Activated naive CD4-positive, alpha-beta T cell treated with anti-CD3 and anti-CD28 coated beads for 36 hours (primary cell): ENCODE data around the gene USP14. TPM values are rescaled to one million over a fixed set of nuclear protein-coding genes. Genes with fewer than 3 reads are reported as not detected.
"Not testable (repeated sequence)": the region's sequence is repeated elsewhere in the genome, so short reads cannot be mapped to it uniquely, and the experiment has no call there.

Experiments
- CTCF ChIA-PET: fragments of 350-600 bp; sonication (Branson Sonifier 250); formaldehyde crosslinking; loops from one replicate; lab custom pipeline; 2021; ENCODE audit warnings: antibody characterized with exemption; lab: Charles Lee
- DNase-seq: peaks from one replicate; pipeline ENCODE4 v3.0.0-alpha.2; 2020
- H3K27ac Mint-ChIP-seq: one replicate; pipeline ENCODE4 v1.8.0; 2021; ENCODE audit warnings: mild to moderate bottlenecking, mixed read lengths
- H3K27me3 Mint-ChIP-seq: one replicate; pipeline ENCODE4 v1.8.0; 2021; ENCODE audit warnings: low read depth, mixed read lengths
- H3K36me3 Mint-ChIP-seq: one replicate; pipeline ENCODE4 v1.8.0; 2021; ENCODE audit warnings: low read depth, mixed read lengths
- H3K4me1 Mint-ChIP-seq: one replicate; pipeline ENCODE4 v1.8.0; 2021; ENCODE audit warnings: low read depth, mixed read lengths
- H3K4me3 Mint-ChIP-seq: one replicate; pipeline ENCODE4 v1.8.0; 2021; ENCODE audit warnings: mild to moderate bottlenecking, moderate library complexity, mixed read lengths
- H3K9me3 Mint-ChIP-seq: one replicate; pipeline ENCODE4 v1.8.0; 2021; ENCODE audit warnings: mixed read lengths
- intact Hi-C: fragments of 100-400 bp; cut with micrococcal nuclease; formaldehyde crosslinking; loops from one replicate; pipeline ENCODE4 v1.15.1; 2023
- total RNA-seq, 2 experiments: library from RNA; stranded (reverse); gene quantifications; one replicate each; pipeline ENCODE4 v1.2.3, GENCODE V29; 2021

The USP14 gene
- total RNA-seq, 2 experiments from 2014 or later = 90.0 to 96.6 TPM

- intact Hi-C loops = no loop called here
- Mint-ChIP-seq H3K4me3 (no peak overlapping the region), H3K9me3 (no peaks in the 10 kb centered on the region), H3K4me1 (no peaks in the 10 kb centered on the region), H3K36me3 (no peaks in the 10 kb centered on the region), H3K27ac (no peak overlapping the region), H3K27me3 (peaks cover 4% of the 10 kb centered on the region)
- CTCF ChIA-PET = no interaction called here
- no peak for DNase-seq
These were observed 21.0 kb upstream of the USP14 start for GRCh38 chr18:137327-137726.

GRCh38 chr18:140670-141266, 17.6 kb upstream of the USP14 start:
- Mint-ChIP-seq H3K27me3 (peaks cover 4% of the 10 kb centered on the region), H3K36me3 (no peaks in the 10 kb centered on the region), H3K4me1 (no peaks in the 10 kb centered on the region), H3K4me3 (no peak overlapping the region), H3K27ac (no peak overlapping the region), H3K9me3 (no peaks in the 10 kb centered on the region)
- no peak for DNase-seq
- intact Hi-C loops = no loop called here
- CTCF ChIA-PET = interaction anchor here (0.6 kb wide), 1 partner anchor 602 kb away, joined by 3 read pairs; no protein-coding TSS in a partner anchor

DNA sequence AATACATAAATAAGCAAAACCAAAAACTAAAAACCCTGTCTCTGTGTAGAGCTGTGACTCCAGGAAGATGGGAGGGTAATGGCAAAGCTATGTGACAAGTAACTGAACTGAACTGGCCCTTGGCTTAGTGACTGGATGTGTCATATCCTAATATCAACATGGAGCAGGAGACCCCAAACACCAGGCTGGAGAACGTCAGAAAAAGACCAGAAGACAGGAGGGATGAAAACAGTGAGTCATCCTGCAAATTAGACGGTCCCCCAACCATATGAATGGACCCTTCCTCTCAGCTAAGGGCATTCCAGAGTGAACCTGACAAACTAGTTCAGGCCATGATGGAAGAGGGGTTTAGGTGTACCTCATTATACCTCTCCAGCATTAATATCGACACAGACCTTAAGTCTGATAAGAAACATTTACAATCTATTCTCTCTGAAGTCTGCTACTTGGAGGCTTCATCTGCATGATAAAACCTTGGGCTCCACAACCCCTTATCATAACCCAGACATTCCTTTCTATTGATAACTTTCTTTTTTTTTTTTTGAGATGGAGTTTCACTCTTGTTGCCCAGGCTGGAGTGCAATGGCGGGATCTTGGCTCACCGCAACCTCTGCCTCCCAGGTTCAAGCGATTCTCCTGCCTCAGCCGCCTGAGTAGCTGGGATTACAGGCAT, 15.6 kb upstream of the USP14 start:
- intact Hi-C loops, H3K27ac Mint-ChIP-seq, H3K36me3 Mint-ChIP-seq, H3K4me1 Mint-ChIP-seq, H3K4me3 Mint-ChIP-seq, H3K27me3 Mint-ChIP-seq, DNase-seq, CTCF ChIA-PET, H3K9me3 Mint-ChIP-seq: not testable (repeated sequence)

GRCh38 chr18:148841-149240, 9.5 kb upstream of the USP14 start:
- H3K4me3 Mint-ChIP-seq = no peak overlapping the region
- intact Hi-C loops = no loop called here

GRCh38 chr18:154151-154550, 4.2 kb upstream of the USP14 start:
- DNase-seq = no peak
- no peak overlapping the region for H3K4me3 Mint-ChIP-seq
- no peak overlapping the region for H3K27ac Mint-ChIP-seq
- no peaks in the 10 kb centered on the region for H3K27me3 Mint-ChIP-seq
- CTCF ChIA-PET = no interaction called here
- no peaks in the 10 kb centered on the region for H3K9me3 Mint-ChIP-seq
- intact Hi-C loops = no loop called here
- H3K4me1 Mint-ChIP-seq = peaks cover 11% of the 10 kb centered on the region
- H3K36me3 Mint-ChIP-seq = peaks cover 2% of the 10 kb centered on the region

More at GRCh38 chr18:148841-149240, 9.5 kb upstream of the USP14 start:
- no peaks in the 10 kb centered on the region for H3K9me3 Mint-ChIP-seq
- DNase-seq = no peak
- CTCF ChIA-PET = no interaction called here
- H3K27me3 Mint-ChIP-seq = peaks cover 3% of the 10 kb centered on the region
- H3K27ac Mint-ChIP-seq = no peak overlapping the region
- H3K36me3 Mint-ChIP-seq = no peaks in the 10 kb centered on the region
- no peaks in the 10 kb centered on the region for H3K4me1 Mint-ChIP-seq

DNA sequence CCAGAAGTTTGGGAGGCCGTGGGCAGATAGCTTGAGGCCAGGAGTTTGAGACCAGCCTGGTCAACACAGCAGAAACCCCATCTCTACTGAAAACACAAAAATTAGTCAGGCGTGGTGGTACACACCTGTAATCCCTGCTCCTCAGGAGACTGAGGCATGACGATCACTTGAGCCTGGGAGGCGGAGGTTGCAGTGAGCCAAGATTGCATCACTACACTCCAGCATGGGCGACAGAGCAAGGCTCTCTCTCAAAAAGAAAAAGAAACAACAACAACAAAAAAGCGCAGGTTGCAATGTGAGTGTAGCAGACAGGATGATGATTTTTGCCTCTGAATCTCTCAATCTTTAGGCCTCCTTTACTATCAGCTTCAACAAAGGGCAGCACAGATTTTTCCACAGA, 2.7 kb upstream of the USP14 start:
- H3K27ac Mint-ChIP-seq = no peak overlapping the region

GRCh38 chr18:156514-157230, 1.7 kb upstream of the USP14 start:
- Mint-ChIP-seq H3K9me3 (no peaks in the 10 kb centered on the region), H3K27me3 (no peaks in the 10 kb centered on the region), H3K4me1 (peaks cover 30% of the 10 kb centered on the region), H3K27ac (no peak overlapping the region), H3K4me3 (no peak overlapping the region), H3K36me3 (peaks cover 2% of the 10 kb centered on the region)
- no peak for DNase-seq
- CTCF ChIA-PET = no interaction called here
- intact Hi-C loops = no loop called here

More for the DNA sequence above, 2.7 kb upstream of the USP14 start:
- Mint-ChIP-seq H3K4me3 (no peak overlapping the region), H3K9me3 (no peaks in the 10 kb centered on the region), H3K36me3 (peaks cover 2% of the 10 kb centered on the region), H3K27me3 (no peaks in the 10 kb centered on the region), H3K4me1 (peaks cover 22% of the 10 kb centered on the region)
- no peak for DNase-seq
- CTCF ChIA-PET = interaction anchor here (1.4 kb wide), 1 partner anchor 10 kb away, joined by 6 read pairs; no protein-coding TSS in a partner anchor
- intact Hi-C loops = no loop called here

- H3K27ac Mint-ChIP-seq = peak overlapping the region; percentile 92
- H3K4me3 Mint-ChIP-seq = peak overlapping the region; percentile 85
- no peaks in the 10 kb centered on the region for H3K9me3 Mint-ChIP-seq
- CTCF ChIA-PET = interaction anchor here (1.1 to 1.3 kb wide), 2 partner anchors 25 to 37 kb away, joined by 3 read pairs; no protein-coding TSS in a partner anchor
- H3K36me3 Mint-ChIP-seq = peaks cover 5% of the 10 kb centered on the region
- H3K4me1 Mint-ChIP-seq = peaks cover 38% of the 10 kb centered on the region
- intact Hi-C loops = loop anchor here (1.0 to 2.0 kb wide), 3 partner anchors 48 to 499 kb away; partner anchors contain the start of gene CLUL1
- H3K27me3 Mint-ChIP-seq = no peaks in the 10 kb centered on the region
- DNase-seq = peak; percentile 7
These were observed 788 bp downstream of the USP14 start for GRCh38 chr18:159037-159652.

DNA sequence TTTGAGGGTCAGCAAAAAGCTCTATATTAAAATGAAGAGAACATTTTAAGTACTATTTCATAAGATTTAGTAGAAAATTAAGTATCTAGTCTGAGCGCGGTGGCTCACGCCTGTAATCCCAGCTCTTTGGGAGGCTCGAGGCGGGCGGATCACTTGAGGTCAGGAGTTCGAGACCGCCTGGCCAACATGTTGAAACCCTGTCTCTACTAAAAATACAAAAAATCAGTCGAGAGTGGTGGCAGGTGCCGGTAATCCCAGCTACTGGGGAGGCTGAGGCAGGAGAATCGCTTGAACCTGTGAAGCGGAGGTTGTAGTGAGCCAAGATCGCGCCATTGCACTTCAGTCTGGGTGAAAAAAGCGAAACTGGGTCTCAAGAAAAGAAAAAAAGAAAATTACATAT, 1.6 kb downstream of the USP14 start:
- Mint-ChIP-seq H3K4me1 (peaks cover 39% of the 10 kb centered on the region), H3K36me3 (peaks cover 7% of the 10 kb centered on the region), H3K27ac (peak overlapping the region; percentile 92), H3K9me3 (no peaks in the 10 kb centered on the region), H3K27me3 (no peaks in the 10 kb centered on the region), H3K4me3 (peak overlapping the region; percentile 85)
- intact Hi-C loops = loop anchor here (1.0 to 2.0 kb wide), 3 partner anchors 49 to 498 kb away; partner anchors contain the start of gene CLUL1
- DNase-seq = no peak
- CTCF ChIA-PET = interaction anchor here (1.1 to 1.3 kb wide), 2 partner anchors 25 to 36 kb away, joined by 3 read pairs; no protein-coding TSS in a partner anchor

- peaks cover 39% of the 10 kb centered on the region for H3K4me1 Mint-ChIP-seq
- H3K36me3 Mint-ChIP-seq = peaks cover 11% of the 10 kb centered on the region
- CTCF ChIA-PET = no interaction called here
- H3K9me3 Mint-ChIP-seq = no peaks in the 10 kb centered on the region
- no peaks in the 10 kb centered on the region for H3K27me3 Mint-ChIP-seq
- no peak for DNase-seq
- peak overlapping the region; percentile 37 for H3K27ac Mint-ChIP-seq
- intact Hi-C loops = no loop called here
- H3K4me3 Mint-ChIP-seq = no peak overlapping the region
These were observed 2.6 kb downstream of the USP14 start for GRCh38 chr18:160831-161570.

DNA sequence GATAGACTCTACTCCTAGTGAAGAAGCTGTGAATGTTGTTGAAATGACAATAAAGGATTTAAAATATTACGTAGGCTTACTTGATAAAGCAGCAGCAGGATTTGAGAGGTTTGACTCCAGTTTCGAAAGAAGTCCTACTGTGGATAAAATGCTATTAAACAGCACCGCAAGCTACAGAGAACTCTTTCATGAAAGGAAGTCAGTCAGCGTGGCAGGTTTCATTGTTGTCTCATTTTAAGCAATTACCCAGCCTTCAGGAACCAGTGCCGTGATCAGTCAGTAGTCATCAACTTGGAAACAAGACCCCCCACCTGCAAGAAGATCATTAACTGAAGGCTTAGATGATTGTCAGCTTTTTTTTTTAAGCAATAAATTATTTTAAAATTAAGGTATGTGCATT, 14.0 kb downstream of the USP14 start:
- no peaks in the 10 kb centered on the region for H3K27me3 Mint-ChIP-seq
- no peaks in the 10 kb centered on the region for H3K9me3 Mint-ChIP-seq
- H3K27ac Mint-ChIP-seq = no peak overlapping the region
- CTCF ChIA-PET = no interaction called here
- intact Hi-C loops = no loop called here
- H3K36me3 Mint-ChIP-seq = peaks cover 38% of the 10 kb centered on the region
- H3K4me1 Mint-ChIP-seq = peaks cover 19% of the 10 kb centered on the region
- DNase-seq = no peak
- no peak overlapping the region for H3K4me3 Mint-ChIP-seq
